Measurements from ENCODE around the gene RAB11FIP4.

Gene RAB11FIP4

GRCh38 chr17:31412511-31412910, 21.0 kb downstream of the RAB11FIP4 start:
- no peak for DNase-seq

GRCh38 chr17:31413081-31413799, 21.8 kb downstream of the RAB11FIP4 start:
- no peak for DNase-seq

GRCh38 chr17:31413874-31414549, 22.5 kb downstream of the RAB11FIP4 start:
- peak; percentile 74 to 88 for DNase-seq

GRCh38 chr17:31414550-31414918, 23.1 kb downstream of the RAB11FIP4 start:
- DNase-seq = no peak

GRCh38 chr17:31415004-31415454, 23.6 kb downstream of the RAB11FIP4 start:
- DNase-seq = no peak

GRCh38 chr17:31415640-31416502, 24.4 kb downstream of the RAB11FIP4 start:
- DNase-seq = no peak

- DNase-seq = peak; percentile 88 to 96
These were observed 25.0 kb downstream of the RAB11FIP4 start for GRCh38 chr17:31416503-31416923.

GRCh38 chr17:31417051-31417792, 25.7 kb downstream of the RAB11FIP4 start:
- no peak for DNase-seq

GRCh38 chr17:31418773-31419350, 27.4 kb downstream of the RAB11FIP4 start:
- DNase-seq = no peak

GRCh38 chr17:31422443-31422842, 31.0 kb downstream of the RAB11FIP4 start:
- DNase-seq = no peak

- DNase-seq = no peak
These were observed 33.4 kb downstream of the RAB11FIP4 start for GRCh38 chr17:31424944-31425281.

GRCh38 chr17:31425282-31426040, 34.0 kb downstream of the RAB11FIP4 start:
- DNase-seq = peak; percentile 40

- DNase-seq = no peak
These were observed 36.2 kb downstream of the RAB11FIP4 start for GRCh38 chr17:31427684-31428083.

GRCh38 chr17:31428111-31428510, 36.6 kb downstream of the RAB11FIP4 start:
- DNase-seq = no peak

GRCh38 chr17:31428512-31428911, 37.0 kb downstream of the RAB11FIP4 start:
- no peak for DNase-seq

- no peak for DNase-seq
These were observed 39.8 kb downstream of the RAB11FIP4 start for GRCh38 chr17:31431098-31431851.

GRCh38 chr17:31431852-31432658, 40.6 kb downstream of the RAB11FIP4 start:
- no peak for DNase-seq

GRCh38 chr17:31433091-31433790, 41.8 kb downstream of the RAB11FIP4 start:
- no peak for DNase-seq
